Body of pancreas (tissue), 4 donors: ENCODE data around the gene IWS1.

Experiments
- CTCF ChIP-seq, 7 experiments: fragments of 450-650 bp in 4 of 7; fragments of 200-600 bp in 3 of 7; sonication (generic) in 3 of 7; IDR thresholded peaks; one replicate each; pipeline ENCODE4 v1.5.1; 2016 to 2019; ENCODE audit warnings: antibody characterized with exemption in 7 of 7
- POLR2A ChIP-seq, 3 donors: fragments of 450-650 bp; IDR thresholded peaks; one replicate each; pipeline ENCODE4 v1.6.1; 2016; ENCODE audit warnings: antibody characterized with exemption in 3 of 3, mild to moderate bottlenecking in 2 of 3

DNA sequence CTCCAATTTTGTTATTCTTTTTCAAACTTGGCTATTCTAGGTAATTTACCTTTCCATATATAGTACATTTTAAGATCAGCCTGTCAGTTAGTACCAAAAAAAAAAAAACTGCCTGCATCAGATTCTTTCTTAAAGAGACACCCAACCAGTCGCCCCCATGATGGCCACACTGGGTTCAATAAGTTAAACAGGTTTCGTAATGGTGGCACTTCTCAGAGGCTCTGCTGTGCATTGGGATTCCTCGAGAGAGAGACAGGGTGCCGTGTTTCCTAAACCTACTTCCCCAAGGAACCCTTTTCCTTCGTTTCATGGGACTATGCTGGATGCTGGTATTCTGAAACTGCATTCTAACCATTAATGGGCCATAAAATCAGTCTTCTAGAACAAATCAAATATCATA, 46.6 kb upstream of the IWS1 start:
- TF ChIP-seq POLR2A (IDR thresholded peaks at IDR 0.05), result no peak
- TF ChIP-seq CTCF (IDR thresholded peaks at IDR 0.05), result no peak
